ENCODE results near the gene MIEF1. TPM values are rescaled to one million over a fixed set of nuclear protein-coding genes. Genes with fewer than 3 reads are reported as not detected.

Gene MIEF1
- total RNA-seq, 1 donor from 2014 or later, result 27.7 TPM

- no peaks in the 10 kb centered on the region for H3K36me3 ChIP-seq
- intact Hi-C loops (cut with DNase I), result no loop called here
- no peaks in the 10 kb centered on the region for H3K27me3 ChIP-seq (ENCODE audit: low read depth)
- DNase-seq (no peak), ATAC-seq (peak; percentile 41 to 43)
- peak overlapping the region; percentile 25 for H3K27ac ChIP-seq
- H3K9me3 ChIP-seq, result no peaks in the 10 kb centered on the region
- no peak for TF ChIP-seq CTCF (IDR thresholded peaks at IDR 0.05)
- peak overlapping the region; percentile 16 for H3K4me3 ChIP-seq
- H3K4me1 ChIP-seq, result peaks cover 25% of the 10 kb centered on the region
These were observed 12.7 kb upstream of the MIEF1 start for GRCh38 chr22:39489094-39490068.

GRCh38 chr22:39490135-39490798 is 11.8 kb upstream of the MIEF1 start:
- no peaks in the 10 kb centered on the region for H3K9me3 ChIP-seq
- H3K27me3 ChIP-seq (ENCODE audit: low read depth), result no peaks in the 10 kb centered on the region
- H3K36me3 ChIP-seq, result no peaks in the 10 kb centered on the region
- ATAC-seq (peak; percentile 81 to 88), DNase-seq (peak; percentile 91)
- no peak overlapping the region for H3K27ac ChIP-seq
- peaks cover 34% of the 10 kb centered on the region for H3K4me1 ChIP-seq
- H3K4me3 ChIP-seq, result peak overlapping the region; percentile 16
- intact Hi-C loops (cut with DNase I), result no loop called here
- no peak for TF ChIP-seq CTCF (IDR thresholded peaks at IDR 0.05)

GRCh38 chr22:39490966-39491680 is 11.0 kb upstream of the MIEF1 start:
- no peak for TF ChIP-seq CTCF (IDR thresholded peaks at IDR 0.05)
- peak; percentile 38 for DNase-seq
- Histone ChIP-seq H3K4me1 (peaks cover 40% of the 10 kb centered on the region), H3K27me3 (ENCODE audit: low read depth) (no peaks in the 10 kb centered on the region), H3K36me3 (no peaks in the 10 kb centered on the region), H3K27ac (no peak overlapping the region), H3K4me3 (no peak overlapping the region), H3K9me3 (no peaks in the 10 kb centered on the region)
- no peak for ATAC-seq
- intact Hi-C loops (cut with DNase I), result no loop called here

GRCh38 chr22:39491696-39492095 is 10.4 kb upstream of the MIEF1 start:
- no peaks in the 10 kb centered on the region for H3K27me3 ChIP-seq (ENCODE audit: low read depth)
- no peak overlapping the region for H3K4me3 ChIP-seq
- TF ChIP-seq CTCF (IDR thresholded peaks at IDR 0.05), result no peak
- H3K36me3 ChIP-seq, result no peaks in the 10 kb centered on the region
- DNase-seq, result peak; percentile 38
- H3K4me1 ChIP-seq, result peaks cover 46% of the 10 kb centered on the region
- ATAC-seq, result no peak
- no peaks in the 10 kb centered on the region for H3K9me3 ChIP-seq
- intact Hi-C loops (cut with DNase I), result no loop called here
- no peak overlapping the region for H3K27ac ChIP-seq

- Histone ChIP-seq H3K36me3 (no peaks in the 10 kb centered on the region), H3K4me3 (no peak overlapping the region), H3K4me1 (peaks cover 48% of the 10 kb centered on the region), H3K27me3 (ENCODE audit: low read depth) (no peaks in the 10 kb centered on the region), H3K9me3 (no peaks in the 10 kb centered on the region), H3K27ac (no peak overlapping the region)
- intact Hi-C loops (cut with DNase I), result no loop called here
- DNase-seq (peak; percentile 19), ATAC-seq (no peak)
- no peak for TF ChIP-seq CTCF (IDR thresholded peaks at IDR 0.05)
These were observed 9.9 kb upstream of the MIEF1 start for GRCh38 chr22:39492186-39492585.

All from lower lobe of right lung (tissue), 2 donors.